Vagina (tissue), 2 donors: ENCODE measurements around the gene ITK. TPM values are rescaled to one million over a fixed set of nuclear protein-coding genes. Genes with fewer than 3 reads are reported as not detected.

Source experiments
- DNase-seq, 2 donors: peaks; one replicate each; pipeline ENCODE4 v3.0.0-alpha.2; 2017; ENCODE audit errors: extremely low spot score in 2 of 2
- H3K27ac ChIP-seq: fragments of 200-600 bp; sonication (generic); one replicate; pipeline ENCODE4 v1.5.1; 2019
- H3K27me3 ChIP-seq: fragments of 200-600 bp; sonication (generic); one replicate; pipeline ENCODE4 v1.5.1; 2019
- H3K36me3 ChIP-seq, 2 donors: fragments of 200-600 bp; sonication (generic); one replicate each; pipeline ENCODE4 v1.5.1; 2017 to 2019
- H3K4me1 ChIP-seq: fragments of 200-600 bp; sonication (generic); one replicate; pipeline ENCODE4 v1.5.1; 2019
- H3K4me3 ChIP-seq, 2 donors: fragments of 200-600 bp; sonication (generic); 1 replicate in 1 of 2; 2 replicates in 1 of 2; pipeline ENCODE4 v1.5.1; 2016 to 2019
- H3K9me3 ChIP-seq: fragments of 200-600 bp; sonication (generic); one replicate; pipeline ENCODE4 v1.5.1; 2019
- POLR2A ChIP-seq, 2 donors: fragments of 450-650 bp; IDR thresholded peaks; one replicate each; pipeline ENCODE4 v1.6.1; 2017; ENCODE audit warnings: antibody characterized with exemption in 2 of 2, mild to moderate bottlenecking in 2 of 2, moderate library complexity in 2 of 2
- POLR2AphosphoS5 ChIP-seq, 2 donors: sonication (generic); formaldehyde crosslinking; IDR thresholded peaks; one replicate each; pipeline ENCODE4 v1.9.0; 2017; ENCODE audit warnings: antibody characterized with exemption in 2 of 2, mild to moderate bottlenecking in 2 of 2, low read depth in 1 of 2; ENCODE audit not compliant: insufficient read depth in 1 of 2
- intact Hi-C: fragments of 100-400 bp; cut with DNase I; formaldehyde crosslinking; loops from one replicate; pipeline ENCODE4 v1.15.1; 2023
- total RNA-seq: library from RNA; depleted of rRNA; stranded (reverse); fragments of >200 nt; gene quantifications from one replicate; pipeline ENCODE4 v1.2.3, GENCODE V29; 2016
- TF ChIP-seq, protein P1 (sequence below), 3 experiments: fragments of 450-650 bp in 2 of 3; fragments of 200-600 bp in 1 of 3; sonication (generic) in 1 of 3; IDR thresholded peaks; one replicate each; pipeline ENCODE4 v1.5.1; 2017 to 2019; ENCODE audit warnings: antibody characterized with exemption in 3 of 3, mild to moderate bottlenecking in 2 of 3, moderate library complexity in 2 of 3

The ITK gene
- total RNA-seq, 1 donor from 2014 or later, result 15.7 TPM

DNA sequence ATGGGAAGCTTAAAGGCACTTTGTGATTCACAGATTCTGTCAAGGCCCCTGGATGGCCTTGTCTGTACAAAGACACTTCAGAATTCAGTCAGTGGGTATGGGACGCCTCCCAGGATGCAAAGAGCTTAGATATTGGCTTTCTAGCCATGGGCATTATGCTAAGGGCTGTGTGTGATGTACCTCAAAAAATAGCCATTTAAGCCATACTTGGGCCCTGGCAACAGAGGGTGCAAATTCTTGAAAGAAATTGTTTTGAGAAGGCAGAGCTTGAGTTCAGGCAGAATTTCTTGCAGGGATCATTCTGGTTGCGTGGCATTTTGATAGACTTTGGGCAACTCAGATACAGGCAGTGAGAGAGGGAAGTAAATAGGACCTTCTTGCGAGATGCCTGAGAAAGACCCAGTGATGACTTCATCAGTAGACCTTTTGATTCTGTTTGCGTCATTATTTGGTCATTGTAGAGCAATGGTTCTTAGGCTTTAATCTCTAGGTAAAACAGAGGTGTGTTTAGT, 89.2 kb downstream of the ITK start:
- no peak for DNase-seq
- Histone ChIP-seq H3K27ac (no peak overlapping the region), H3K36me3 (no peaks in the 10 kb centered on the region), H3K27me3 (no peaks in the 10 kb centered on the region), H3K9me3 (no peaks in the 10 kb centered on the region), H3K4me3 (no peak overlapping the region), H3K4me1 (peaks cover 18% of the 10 kb centered on the region)
- intact Hi-C loops, result no loop called here
- no peak for TF ChIP-seq POLR2AphosphoS5 (IDR thresholded peaks at IDR 0.05; ENCODE audit: insufficient read depth in 1 of 2, low read depth in 1 of 2)
- no peak for TF ChIP-seq POLR2A (IDR thresholded peaks at IDR 0.05)
- TF ChIP-seq, protein P1, sequence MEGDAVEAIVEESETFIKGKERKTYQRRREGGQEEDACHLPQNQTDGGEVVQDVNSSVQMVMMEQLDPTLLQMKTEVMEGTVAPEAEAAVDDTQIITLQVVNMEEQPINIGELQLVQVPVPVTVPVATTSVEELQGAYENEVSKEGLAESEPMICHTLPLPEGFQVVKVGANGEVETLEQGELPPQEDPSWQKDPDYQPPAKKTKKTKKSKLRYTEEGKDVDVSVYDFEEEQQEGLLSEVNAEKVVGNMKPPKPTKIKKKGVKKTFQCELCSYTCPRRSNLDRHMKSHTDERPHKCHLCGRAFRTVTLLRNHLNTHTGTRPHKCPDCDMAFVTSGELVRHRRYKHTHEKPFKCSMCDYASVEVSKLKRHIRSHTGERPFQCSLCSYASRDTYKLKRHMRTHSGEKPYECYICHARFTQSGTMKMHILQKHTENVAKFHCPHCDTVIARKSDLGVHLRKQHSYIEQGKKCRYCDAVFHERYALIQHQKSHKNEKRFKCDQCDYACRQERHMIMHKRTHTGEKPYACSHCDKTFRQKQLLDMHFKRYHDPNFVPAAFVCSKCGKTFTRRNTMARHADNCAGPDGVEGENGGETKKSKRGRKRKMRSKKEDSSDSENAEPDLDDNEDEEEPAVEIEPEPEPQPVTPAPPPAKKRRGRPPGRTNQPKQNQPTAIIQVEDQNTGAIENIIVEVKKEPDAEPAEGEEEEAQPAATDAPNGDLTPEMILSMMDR (IDR thresholded peaks at IDR 0.05), result no peak

DNA sequence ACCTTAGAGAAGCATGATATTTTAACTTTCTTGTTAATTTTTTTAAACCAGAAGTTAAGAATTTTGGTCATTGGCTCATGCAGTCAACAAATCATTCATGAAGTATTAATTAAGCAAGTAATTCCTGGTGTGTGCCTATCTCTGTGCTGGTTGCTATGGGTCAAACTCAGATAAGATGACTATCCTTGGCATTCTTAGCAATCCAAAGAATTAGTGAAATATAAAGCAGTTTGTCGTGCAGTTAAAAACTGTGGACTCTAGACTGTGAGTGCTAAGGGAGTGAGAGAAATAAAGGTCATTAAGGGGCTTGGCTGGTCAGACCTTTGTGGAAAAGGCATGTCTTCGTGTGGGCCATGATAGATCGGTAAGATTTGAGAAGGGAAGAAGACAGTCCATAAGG, 90.1 kb downstream of the ITK start:
- H3K4me1 ChIP-seq, result peaks cover 10% of the 10 kb centered on the region
- no peaks in the 10 kb centered on the region for H3K27me3 ChIP-seq
- no peaks in the 10 kb centered on the region for H3K9me3 ChIP-seq
- no peak overlapping the region for H3K4me3 ChIP-seq
- no peak overlapping the region for H3K27ac ChIP-seq
- DNase-seq, result no peak
- TF ChIP-seq, protein P1 (IDR thresholded peaks at IDR 0.05), result no peak
- no peak for TF ChIP-seq POLR2A (IDR thresholded peaks at IDR 0.05)
- TF ChIP-seq POLR2AphosphoS5 (IDR thresholded peaks at IDR 0.05; ENCODE audit: insufficient read depth in 1 of 2, low read depth in 1 of 2), result no peak
- H3K36me3 ChIP-seq, result no peaks in the 10 kb centered on the region
- intact Hi-C loops, result no loop called here

DNA sequence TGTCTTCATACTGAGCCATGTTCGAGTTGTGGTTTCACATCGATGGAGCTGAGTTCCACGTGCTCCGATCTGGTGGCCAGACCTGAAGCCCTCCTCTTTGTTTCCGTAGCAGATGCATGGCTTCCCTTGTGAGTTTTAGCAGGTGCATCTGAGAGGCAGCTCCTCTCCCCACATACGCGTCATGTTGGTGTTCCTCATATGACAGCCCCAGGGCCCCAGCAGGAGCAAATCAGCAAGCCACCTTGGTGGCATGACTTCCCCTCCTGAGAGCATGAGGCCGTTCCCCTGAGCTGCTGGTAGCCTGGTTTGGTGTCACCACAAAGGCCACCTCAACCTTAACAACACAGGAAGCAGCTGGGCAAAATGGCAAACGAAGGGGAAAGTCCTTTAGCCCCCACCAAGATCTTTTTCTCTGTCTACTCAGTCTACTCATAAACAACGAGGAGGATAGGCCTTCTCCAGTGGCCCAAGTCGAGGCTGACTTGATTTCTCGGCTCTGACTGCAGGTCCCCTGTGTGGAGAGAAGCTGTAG, 91.2 kb downstream of the ITK start:
- intact Hi-C loops, result no loop called here
- Histone ChIP-seq H3K4me1 (peaks cover 4% of the 10 kb centered on the region), H3K27me3 (no peaks in the 10 kb centered on the region), H3K36me3 (no peaks in the 10 kb centered on the region), H3K27ac (no peak overlapping the region), H3K9me3 (no peaks in the 10 kb centered on the region), H3K4me3 (no peak overlapping the region)
- TF ChIP-seq POLR2AphosphoS5 (IDR thresholded peaks at IDR 0.05; ENCODE audit: insufficient read depth in 1 of 2, low read depth in 1 of 2) (peak in 1 of 2 donors; percentile 37), POLR2A (IDR thresholded peaks at IDR 0.05) (no peak)
- TF ChIP-seq, protein P1 (IDR thresholded peaks at IDR 0.05), result no peak
- no peak for DNase-seq

DNA sequence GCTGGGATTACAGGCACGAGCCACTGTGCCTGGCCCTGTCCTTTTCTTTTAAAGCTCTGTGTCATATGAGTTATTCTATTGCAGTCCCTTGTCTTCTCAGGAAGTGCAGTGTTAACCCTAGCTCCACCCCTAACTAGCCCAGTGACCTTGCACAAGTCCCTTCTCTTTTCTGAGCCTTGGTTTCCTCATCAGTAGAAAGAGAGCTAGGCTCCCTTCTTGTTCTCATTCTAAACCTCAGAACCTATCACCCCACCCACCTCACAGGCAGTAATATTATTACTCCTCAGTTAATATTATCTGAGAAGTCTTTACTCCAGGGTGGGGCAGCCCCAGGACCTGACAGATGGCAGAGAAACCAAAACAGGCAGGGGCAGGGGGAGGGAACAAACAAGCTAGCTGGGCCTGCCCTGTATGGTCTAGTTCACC, 92.5 kb downstream of the ITK start:
- intact Hi-C loops, result no loop called here

DNA sequence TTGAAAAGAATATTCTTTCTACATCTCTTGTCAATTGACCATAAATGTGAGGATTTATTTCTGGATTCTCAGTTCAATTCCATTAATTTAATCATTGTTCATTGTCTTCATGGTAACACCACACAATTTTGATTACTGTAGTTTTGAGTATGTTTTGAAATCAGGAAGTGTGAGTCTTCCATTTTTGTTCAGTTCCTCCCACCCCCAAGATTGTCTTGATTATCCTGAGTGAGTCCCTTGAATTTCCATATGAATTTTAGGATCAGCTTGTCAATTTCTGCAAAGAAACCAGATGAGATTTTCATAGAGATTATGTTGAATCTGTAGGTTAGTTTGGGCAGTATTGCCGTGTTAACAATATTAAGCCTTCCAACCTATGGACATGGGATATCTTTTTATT, 94.8 kb downstream of the ITK start:
- H3K4me3 ChIP-seq, result no peak overlapping the region
- no peaks in the 10 kb centered on the region for H3K9me3 ChIP-seq
- no peaks in the 10 kb centered on the region for H3K27me3 ChIP-seq
- no peak overlapping the region for H3K27ac ChIP-seq
- intact Hi-C loops, result no loop called here
- TF ChIP-seq POLR2A (IDR thresholded peaks at IDR 0.05) (no peak), POLR2AphosphoS5 (IDR thresholded peaks at IDR 0.05; ENCODE audit: insufficient read depth in 1 of 2, low read depth in 1 of 2) (no peak)
- TF ChIP-seq, protein P1 (IDR thresholded peaks at IDR 0.05), result no peak
- no peaks in the 10 kb centered on the region for H3K36me3 ChIP-seq
- no peak for DNase-seq
- H3K4me1 ChIP-seq, result no peaks in the 10 kb centered on the region

More for the DNA sequence above, 92.5 kb downstream of the ITK start:
- no peaks in the 10 kb centered on the region for H3K36me3 ChIP-seq
- no peak for DNase-seq
- no peaks in the 10 kb centered on the region for H3K27me3 ChIP-seq
- TF ChIP-seq POLR2AphosphoS5 (IDR thresholded peaks at IDR 0.05; ENCODE audit: insufficient read depth in 1 of 2, low read depth in 1 of 2), result no peak
- TF ChIP-seq, protein P1 (IDR thresholded peaks at IDR 0.05), result no peak
- no peak for TF ChIP-seq POLR2A (IDR thresholded peaks at IDR 0.05)
- no peak overlapping the region for H3K27ac ChIP-seq
- no peaks in the 10 kb centered on the region for H3K4me1 ChIP-seq
- no peaks in the 10 kb centered on the region for H3K9me3 ChIP-seq
- no peak overlapping the region for H3K4me3 ChIP-seq
